NOMO-1 treated with dmso at 0.1 percent for 144 hours (cell line): ENCODE data around the gene PCDH1.

Experiments used
- DNase-seq: peaks from one replicate; lab custom pipeline; 2025; ENCODE audit not compliant: unreplicated experiment; lab: John Stamatoyannopoulos, UW

The PCDH1 gene

DNA sequence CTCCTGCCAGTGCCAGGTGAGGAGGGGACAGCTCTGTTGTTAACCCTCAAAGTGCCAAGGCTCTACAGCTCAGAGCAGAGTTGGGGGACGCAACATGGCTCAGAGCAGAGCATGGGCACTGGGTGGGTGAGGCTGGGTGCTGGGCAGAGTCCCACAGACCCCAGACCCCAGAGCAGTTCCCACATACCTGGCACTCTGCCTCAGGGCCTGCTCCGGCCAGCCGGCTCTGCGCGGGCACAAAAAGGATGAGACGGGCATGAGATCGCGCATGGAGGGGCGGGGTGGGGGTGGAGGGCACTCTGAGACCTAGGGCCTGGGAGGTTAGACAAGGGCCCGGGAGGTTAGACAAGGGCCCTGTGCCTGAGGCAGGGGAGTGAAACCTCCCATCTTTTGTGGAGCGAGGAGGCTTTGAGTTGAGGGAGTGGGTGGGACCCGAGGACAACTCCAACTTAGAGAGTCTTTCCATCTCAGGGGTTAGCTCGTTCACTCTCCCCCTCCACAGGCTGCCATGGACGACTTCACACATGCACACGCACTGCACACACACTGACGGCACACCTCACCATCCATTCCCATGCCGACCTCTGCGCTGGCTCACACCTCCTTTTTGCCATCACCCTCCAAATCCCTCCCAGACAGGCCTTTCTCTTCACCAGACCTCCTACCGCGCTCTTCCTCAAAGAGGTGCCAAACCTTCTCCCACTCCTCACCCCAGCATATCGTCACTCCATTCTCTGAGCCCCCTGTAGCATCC, 22.0 kb downstream of the PCDH1 start:
- DNase-seq = no peak

DNA sequence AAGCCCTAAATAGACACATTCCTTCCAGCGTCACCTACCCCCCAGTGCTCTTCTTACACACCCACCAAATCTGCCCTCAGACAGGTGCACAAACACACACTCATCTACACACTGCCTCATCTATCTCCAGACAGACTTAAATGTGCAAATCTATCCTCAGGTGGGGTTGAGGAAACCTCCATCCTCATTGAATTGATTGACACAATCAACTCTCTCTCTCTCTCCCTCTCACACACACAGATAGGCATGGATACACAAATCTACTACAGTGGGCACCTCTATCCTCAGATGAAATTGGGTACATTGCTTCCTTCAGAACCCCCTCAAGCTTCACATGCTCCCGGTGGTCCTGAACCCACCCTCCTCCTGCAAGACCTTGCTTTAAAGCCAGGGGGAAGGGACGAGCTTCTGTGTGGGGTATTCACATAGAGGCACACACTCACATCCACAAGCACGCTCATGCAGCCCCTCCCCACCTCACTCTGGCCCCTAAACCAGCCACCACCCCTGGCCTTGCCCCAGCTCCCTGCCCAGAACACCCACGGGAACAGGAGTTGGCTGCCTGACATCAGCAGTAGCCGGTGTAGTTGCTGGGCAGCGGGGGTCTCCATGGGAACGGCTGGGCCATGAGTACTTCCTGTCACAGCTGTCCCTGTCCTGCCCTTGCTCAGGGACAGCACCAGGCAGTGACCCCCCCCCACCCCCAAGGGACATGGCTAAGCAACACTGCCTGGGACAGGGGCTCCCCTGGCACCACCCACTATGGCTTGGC, 22.8 kb downstream of the PCDH1 start:
- DNase-seq = no peak

DNA sequence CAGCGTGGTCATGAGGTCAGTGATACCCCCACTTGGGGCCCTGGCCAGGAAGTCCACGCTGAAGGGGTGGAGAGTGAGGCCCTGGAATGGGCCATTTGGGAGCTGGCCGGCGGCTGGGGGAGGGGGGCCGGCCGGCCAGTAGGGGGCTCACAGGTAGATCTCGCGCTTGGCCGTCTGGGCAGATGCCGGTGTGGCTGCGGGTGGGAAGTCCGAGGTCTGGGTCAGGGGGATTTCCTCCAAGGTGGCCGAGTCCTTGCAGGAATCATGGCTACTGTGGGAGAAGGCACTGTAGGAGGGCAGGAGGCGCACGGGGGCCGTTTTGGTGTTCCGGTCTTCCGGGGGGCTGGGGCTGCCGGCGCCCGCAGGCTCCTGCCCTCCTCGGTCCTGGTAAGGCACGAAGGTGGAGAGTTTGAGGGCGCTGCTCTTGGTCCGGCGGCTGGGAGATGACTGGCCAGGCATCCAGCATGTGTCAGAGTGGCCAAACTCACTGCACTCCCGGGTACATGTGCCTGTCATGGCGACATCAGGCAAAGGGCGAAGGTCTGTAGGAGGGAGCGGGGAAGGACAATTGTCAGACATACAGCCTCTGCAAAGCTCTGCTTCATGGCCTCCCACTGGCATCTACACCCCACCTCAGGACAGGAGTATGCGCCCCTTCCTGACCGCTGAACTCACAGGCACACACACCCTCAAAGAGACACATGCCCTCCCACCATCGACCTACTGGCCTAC, 24.1 kb downstream of the PCDH1 start:
- DNase-seq = no peak

DNA sequence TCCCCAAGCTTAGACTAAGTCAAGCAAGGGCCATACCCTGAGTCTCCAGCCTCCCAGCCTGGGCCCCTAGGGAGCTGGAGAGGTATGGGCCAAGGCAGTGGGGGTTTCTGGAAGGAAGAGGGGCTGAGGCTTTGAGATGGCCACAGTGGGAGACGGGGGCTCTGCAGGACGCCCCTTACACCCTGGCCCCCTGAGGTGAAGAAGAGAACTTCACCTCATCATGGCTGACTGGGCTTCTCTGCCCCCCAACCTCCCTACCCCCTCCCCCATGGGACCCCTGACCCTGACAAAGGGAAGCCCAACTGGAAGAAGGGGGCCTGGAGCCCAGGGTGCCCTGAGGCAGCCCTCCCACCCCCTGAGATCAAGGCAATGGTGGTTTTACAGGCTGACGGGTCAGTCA, 25.8 kb downstream of the PCDH1 start:
- DNase-seq = no peak

DNA sequence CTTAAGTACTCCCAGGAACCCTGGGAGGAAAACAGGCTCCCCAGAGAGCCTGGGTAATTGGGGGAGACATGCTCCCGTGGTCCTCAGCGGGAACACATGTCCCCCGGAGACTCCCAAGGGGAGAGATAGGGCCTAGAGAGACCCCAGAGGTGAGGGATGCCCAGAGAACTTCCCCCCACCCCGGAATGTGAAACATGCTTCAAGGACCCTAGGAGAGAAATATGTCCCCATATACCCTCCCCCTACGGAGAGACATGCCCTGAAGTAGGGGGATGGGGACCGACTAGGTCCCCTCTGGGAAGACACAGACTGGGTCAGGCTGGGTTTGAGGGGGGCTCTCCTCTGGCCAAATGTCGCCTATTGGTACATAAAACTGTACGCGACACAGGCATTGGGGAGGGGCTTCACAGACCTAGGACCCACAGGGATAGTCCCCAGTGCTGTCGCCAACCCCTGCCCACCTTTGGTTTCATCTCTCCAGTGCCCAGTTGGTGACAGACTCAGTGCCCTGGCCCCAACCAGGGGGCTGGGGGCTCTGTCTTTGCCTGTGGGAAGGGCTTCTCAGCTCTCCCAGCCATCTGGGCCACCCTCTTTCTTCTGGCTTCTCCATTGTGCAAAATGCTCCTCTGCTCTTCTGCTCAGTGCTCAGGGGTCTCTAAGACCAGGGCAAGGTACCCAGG, 26.9 kb downstream of the PCDH1 start:
- DNase-seq = no peak

DNA sequence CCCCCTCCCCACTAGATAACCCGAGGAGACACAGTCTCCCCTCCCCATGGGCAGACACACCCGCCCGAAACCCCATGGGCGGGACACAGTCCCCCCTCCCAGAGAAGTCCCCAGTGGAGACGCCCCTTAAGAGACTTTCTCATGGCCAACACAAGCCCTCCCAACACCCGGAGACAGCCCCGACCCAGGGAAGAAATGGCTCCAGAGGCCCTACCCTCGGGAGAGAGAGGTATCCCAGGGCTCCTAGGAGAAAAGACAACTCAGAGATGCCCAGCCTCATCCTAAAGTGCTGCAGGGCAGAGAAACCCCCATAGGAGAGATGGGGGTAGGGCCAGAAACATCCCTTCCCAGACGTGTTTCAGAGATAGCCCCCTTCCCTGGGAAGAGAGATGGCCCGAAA, 27.4 kb downstream of the PCDH1 start:
- DNase-seq = no peak

DNA sequence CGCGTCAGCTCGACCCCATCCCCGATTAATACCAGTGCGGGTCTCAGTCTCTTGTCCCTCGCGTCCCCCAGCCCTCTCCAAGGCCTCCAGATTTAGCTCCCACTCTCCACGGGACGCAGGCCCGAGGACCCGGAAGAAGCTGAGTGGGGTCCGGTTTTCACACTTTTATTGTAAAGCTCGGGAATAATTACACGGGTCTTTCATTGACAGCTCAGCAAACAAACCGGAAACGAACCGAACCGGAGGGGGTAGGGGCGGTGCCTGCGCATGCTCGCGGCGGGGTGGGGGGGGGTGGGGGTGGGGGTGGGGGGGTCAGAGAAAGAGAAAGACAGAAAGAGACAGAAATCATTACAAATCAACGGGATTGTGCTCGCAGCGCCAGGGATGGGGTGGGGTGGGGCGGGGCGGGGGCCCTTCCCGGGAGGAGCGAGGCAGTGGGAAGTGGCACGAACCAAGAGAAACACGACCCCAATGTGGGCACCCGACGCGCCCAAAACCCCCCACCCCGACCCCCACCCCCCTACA, 27.9 kb downstream of the PCDH1 start:
- DNase-seq = no peak

DNA sequence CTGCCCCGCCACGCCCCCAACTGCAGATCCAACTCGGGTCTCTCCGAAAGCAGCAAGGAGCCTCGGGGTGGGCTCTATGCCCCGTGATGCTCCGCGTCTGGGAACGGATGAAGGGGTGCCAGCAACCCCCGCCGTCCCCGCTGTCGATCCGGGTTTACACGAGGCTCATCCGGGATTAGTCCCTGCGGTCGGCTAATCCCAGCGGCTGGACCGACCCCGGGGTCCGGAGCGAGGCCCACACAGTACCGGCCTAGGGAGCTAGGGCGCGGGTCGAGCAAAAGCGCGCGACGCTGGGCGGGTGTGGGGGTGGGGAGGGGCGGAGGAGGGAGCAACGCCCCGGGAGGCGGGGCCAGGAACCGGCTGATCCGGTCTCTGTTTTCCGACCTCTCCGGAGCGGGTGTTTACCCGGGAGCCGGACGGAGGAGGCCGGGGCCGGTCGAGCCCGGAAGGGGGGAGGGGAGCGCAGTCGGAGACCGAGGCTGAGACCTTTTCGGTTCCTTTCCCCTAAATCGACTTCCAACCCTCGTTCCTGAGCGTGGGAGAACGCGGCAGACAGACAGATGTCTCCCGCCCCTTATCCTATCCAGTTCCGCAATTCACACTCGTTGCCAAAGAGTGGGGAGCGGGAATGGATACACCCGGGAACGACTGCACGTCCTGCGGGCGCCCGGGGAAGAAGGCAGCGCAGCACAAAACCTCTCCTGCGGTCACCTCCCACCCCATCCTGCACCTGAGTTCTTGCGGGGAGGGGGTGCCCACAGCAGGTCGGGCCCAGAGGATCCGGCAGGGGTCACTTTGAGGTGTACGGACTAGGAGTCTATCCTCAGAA, 28.6 kb downstream of the PCDH1 start:
- peak; percentile 49 for DNase-seq

DNA sequence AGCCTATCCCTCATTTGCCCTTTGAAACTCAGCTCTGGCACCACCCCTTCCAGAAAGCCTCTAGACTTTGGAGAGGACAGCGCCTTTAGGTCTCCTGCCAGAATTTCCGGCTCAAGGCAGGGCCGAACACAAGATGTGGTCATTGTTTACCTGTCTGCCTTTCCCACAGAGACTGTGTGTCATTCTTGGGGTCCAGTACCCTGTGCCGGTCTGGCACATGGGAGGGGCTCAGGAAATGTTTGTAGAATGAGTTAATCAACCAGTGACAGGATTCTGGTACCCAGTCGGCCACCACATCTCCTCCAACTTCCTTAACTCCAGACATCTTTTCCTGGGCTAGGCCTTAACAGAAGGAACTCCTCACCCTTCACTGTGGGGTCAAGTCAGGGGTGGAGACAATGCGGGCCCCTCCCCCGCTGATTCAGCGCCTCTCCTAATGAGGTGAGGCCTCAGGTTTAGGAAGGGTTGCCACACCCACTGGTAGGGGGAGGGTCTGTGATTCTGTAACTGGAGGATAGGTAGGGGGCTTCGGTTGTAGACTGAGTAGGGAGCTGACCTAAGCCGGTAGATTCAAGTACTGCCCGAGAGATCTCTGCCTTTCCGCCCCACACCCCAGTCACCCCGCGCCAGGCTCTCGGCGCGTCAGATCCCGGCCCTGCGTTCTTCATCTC, 29.3 kb downstream of the PCDH1 start:
- DNase-seq = no peak

DNA sequence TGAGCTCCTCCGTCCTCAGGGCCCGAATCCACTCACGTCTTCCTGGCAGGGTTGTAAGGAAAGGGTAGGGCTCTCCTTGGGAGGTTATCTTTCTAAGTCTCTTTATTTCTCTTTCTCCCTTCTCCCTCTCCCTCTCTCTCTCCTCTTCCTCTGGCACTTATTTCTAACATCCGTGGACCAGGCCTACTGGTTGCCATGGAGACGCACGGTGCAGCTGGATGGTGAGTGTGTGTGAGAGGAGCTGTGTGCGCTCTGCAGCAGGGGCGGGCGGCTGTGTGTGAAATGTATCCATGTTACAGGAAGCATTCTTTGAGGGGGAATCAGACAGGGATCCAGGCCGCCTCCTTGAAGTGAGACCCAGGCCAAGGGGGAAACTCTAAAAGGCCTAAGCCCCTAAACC, 32.2 kb downstream of the PCDH1 start:
- DNase-seq = no peak

DNA sequence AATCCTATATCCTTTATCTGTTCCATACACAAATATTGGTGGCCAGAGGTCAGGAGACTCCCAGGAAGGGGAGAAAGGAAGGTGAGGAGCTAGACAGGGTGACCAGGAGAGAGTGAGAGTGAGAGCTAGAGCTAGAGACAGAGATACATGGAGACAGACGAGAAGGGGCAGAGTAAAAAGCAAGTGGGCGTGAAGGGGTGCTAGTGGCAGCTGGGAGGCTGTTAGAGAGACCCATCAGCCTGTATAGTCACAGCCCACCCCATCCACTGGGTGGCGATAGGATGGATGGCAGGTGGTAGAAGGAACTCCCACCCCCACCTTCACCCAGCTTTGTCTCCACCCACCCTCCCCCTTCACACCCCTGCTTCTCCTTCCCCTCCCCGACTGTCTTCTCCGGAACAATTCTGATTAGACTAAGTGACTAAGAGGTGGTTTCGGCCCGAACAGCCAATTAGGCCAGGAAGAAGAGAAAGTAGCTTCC, 32.8 kb downstream of the PCDH1 start:
- DNase-seq = no peak

DNA sequence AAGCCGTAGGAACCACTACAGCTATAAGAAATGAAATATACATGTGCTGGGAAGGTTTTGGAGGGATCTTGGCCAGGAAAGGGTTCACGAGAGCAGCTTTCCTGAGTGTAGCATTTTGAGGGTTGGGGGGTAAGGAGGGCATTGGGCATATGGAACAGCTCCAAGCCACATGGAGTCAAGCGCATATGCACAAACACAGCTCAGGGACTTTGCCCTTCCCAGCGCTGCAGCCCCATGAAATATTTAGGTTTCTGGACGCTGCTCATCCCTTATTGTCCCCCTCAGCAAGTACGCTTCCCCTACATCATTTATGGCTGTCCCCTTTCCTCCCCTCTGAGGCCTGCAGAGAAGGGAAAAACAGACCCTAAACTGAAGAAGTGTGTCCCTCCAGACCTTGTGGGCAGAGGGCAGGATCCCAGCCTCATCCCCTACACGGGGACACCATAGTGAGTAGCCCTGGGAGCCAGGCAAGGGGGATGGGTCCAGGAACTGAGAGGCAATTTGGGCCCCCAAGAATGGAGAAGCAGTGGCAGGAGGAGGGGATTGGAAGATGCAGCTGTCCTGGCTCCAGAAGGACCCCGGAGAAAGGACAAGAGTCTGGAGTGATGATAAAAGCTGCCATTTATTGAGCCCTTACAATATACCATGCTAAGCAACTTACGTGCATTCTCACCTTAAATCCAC, 33.7 kb downstream of the PCDH1 start:
- no peak for DNase-seq

DNA sequence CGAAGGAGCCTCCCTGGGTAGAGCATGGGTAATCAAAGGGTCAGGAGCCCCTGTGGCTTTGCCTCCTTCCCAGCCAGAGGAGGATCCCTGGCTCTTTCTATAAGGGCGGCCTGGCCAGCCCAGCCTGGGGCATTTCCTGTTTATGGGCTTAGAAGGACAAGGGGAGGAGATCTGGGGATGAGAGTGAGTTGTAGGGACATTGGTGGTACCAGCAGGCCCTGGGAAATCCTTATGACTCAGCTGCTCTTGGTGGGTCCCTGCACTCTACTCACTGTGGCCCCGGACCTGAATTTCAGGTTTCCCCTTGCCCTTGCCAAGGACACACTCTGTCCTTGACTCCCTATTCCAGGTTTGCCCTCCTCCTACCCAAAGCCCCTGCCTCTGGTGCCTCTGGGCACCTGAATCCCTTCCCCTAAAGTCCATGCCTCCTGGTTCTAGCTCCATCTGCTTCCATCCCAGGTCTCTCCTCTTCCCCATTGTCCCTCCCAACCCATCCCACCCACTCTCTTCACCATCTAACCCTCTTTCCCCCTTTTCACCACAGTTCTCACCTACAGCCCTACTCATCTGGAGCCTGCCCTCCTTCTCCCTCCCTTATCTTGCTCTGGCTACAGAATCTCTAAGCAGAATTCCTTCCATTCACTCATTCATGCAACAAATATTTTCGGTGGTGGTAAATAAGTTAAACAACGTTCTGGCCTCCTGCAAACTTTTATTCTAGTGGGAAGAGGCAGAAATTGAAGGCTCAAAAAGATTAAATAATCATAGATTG, 34.9 kb downstream of the PCDH1 start:
- DNase-seq = no peak

DNA sequence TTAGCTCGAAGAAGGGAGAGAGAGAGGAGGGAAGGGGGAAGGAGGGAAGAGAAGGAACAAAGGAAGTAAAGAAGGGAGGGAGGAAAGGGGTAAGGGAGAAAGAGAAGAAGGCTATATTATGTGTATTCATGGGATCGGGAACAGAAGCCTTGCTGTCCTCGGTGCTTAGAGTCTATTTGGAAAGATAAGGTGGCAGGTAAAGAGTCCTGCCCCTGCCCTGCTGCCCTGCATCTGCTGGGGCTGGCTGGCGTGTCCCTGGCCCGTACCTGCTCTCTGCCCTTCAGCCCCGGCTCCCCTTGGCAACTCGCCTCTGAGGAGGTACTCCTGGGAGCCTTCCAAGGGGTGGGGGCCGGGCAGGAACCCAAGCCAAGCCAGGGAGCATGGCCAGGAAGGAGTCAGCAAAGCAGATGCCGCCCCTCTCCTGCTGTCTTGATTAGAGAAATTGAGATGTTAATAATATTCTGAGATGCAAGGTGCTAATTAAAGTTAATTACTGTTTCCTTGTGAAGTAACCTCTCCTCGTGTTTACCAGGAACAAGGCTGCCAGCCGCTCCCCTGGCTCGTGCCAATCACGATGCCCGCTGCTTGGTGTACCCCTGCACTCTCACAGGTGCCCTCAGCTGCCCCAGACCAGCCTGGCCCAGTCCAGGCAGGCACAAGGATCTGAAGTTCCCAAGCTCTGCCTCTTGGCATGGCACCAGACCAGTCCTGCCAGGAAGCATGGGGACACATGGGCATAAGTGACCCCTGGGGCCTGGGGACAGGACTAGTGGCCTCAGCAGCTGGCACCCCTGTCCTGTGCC, 36.6 kb downstream of the PCDH1 start:
- no peak for DNase-seq

DNA sequence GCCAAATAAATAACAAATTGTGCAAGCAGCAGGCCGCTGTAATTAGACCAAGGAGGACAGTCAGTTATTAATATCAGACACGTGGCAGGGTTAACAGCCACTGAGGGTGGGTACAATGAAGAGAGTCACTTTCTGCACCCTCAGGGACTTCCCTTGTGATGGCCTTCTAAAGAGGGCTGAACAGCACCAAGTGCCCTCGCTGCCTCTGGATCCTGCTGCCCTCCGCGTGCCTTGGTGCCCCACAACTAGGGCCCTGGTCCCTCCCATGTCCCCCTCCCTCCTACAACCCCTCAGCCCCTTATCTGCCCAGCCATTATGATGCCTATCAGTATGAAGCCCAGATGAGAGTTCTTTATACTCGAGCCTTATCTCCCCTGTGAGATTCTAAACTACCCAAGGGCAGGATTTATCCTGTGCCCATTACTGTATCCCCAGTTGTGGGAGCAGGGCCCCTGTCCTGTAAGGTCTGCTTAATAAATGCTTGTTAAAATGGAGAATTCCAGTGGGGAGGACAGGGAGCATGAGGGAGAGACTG, 37.3 kb downstream of the PCDH1 start:
- no peak for DNase-seq

DNA sequence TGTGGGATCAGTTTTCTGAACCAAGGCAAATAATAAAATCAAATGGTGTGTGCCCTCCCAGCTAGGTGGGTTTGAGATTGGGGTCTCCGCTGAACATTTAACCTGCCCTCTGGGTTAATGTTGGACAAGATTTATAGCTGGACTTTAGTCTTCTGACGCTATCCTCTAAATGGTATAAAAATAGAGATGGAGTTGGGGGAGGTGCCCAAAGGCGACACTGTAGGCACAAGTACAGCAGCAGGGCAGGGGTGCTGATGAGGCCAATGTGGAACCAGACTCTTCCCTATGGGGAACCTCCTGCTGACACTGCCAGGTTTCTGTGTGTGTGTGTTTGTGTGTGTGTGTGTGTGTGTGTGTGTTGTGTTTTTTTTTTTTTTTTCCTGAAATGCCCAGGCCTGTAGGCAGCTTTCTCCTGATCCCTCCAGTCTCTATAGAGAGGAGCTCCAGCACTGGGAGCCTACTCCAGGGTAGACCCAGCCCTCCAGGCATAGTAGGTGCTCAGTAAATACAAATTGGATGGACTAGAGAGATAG, 37.9 kb downstream of the PCDH1 start:
- DNase-seq = no peak

DNA sequence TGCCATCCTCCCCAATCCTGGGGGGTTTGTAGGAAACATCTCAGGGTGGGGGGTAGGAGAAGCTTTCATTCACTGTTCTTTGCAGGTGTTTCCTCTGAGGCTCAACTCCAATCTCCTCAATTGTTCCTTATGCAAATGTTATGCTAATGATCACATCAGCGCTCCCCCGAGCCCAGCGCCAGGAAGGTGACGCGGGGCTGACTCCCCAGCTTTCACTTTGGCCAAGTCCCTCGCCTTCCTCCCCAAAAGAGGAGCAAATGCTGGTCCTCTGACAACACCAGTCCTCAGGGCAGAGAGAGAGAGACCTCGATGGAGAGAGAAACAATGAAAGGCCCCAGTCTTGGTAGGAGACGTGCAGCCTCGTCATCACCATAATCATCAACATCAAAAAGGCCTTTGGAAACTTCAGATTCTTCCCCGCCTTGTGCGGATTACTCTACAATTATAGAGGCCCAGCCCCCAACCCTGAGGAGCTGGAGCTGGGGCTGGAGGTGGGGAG, 39.1 kb downstream of the PCDH1 start:
- no peak for DNase-seq
